Measurements from ENCODE around the gene AKIP1.
"Not testable (repeated sequence)": the region's sequence is repeated elsewhere in the genome, so short reads cannot be mapped to it uniquely, and the experiment has no call there.

AKIP1 gene, protein sequence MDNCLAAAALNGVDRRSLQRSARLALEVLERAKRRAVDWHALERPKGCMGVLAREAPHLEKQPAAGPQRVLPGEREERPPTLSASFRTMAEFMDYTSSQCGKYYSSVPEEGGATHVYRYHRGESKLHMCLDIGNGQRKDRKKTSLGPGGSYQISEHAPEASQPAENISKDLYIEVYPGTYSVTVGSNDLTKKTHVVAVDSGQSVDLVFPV

DNA sequence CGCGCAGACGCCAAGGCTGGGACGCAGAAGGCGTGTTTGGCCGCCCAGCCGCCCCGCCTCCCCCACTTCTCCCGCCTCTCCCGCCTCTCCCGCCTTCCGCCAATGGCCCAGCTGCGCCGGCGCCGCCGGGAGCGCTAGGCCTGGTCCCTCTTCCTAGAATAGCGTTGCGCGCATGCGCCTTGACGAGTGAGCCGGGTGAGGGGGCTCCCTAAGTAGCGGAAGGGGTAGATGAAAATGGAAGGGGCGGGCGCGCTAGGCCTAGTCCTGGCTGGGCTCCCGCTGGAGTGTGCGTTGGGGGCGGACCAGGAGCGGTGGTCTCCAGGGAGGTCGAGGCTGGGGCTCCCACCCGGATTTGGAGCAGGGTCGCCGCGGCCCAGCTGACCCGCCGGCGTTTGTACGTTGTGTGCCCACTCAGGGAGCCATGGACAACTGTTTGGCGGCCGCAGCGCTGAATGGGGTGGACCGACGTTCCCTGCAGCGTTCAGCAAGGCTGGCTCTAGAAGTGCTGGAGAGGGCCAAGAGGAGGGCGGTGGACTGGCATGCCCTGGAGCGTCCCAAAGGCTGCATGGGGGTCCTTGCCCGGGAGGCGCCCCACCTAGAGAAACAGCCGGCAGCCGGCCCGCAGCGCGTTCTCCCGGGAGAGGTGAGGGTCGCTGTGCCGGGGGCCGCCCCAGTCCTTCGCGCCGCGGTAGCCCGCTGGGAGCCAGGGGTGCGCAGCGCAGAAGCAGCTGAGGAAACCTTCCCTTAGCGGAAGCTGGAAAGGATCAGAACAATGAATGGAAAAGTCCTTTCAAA lies at the start of gene AKIP1:
Gene AKIP1, plus strand, starts transcription at position 161 of the 795 bp plus-strand sequence. Its CDS starts 261 bp downstream, at position 422.
- DNase-seq, result peak; percentile 90

DNA sequence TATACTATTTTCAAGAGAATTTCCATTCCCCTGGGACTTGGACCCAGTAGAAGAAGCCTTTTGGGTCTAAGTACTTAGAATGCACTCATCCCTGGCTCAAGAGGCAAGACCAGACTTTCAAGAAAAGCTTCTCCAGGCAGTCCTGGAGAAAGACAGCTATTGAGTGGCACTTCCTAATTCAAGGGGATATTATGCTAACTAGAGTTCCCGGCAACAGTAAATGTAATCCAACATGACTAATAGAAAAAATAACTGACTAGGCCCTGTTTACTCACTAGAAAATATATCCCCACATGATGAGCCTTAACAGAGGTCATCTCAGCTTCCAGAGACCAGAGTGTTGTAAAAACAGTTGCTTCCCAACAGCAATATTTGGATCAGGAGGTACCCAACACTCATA lies 47.2 kb upstream of the AKIP1 start:
- DNase-seq, result no peak

DNA sequence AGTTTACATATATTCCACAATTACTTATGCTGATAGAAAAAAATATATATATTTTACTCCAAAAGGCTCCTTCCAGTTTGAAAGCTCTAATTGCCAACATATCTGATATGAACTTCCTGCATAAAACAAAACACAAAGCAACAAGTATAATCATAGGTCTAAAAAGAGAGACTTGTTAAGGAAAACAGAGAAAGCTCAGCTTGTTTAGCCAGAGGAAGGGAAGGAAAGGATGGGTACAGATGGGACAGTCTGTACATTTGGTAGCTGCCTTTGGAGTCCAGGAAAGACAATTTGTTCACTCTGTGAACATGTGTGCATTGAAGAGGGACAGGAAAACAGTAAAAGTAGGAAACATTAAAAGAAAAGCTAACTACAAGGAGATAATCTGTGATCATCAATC lies 45.7 kb upstream of the AKIP1 start:
- DNase-seq, result no peak

DNA sequence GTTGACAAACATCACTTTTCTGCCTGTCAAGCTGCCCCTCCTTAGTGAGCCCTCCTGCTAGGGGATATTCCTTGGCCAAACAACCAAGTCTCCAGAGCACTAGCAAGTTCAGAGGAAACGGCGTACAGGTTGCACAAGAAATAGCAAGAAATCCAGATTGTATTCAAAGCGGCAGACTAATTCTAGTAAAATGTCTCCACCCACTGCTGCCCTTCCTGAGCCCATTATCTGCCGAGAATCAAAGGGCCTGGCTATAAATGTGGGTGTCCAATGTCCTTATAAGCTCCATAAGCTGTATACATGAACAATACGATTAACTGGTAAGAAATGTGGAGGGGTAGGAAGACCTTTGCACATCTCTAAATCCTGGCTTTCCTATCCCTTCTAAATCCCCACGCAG lies 44.0 kb upstream of the AKIP1 start:
- no peak for DNase-seq

DNA sequence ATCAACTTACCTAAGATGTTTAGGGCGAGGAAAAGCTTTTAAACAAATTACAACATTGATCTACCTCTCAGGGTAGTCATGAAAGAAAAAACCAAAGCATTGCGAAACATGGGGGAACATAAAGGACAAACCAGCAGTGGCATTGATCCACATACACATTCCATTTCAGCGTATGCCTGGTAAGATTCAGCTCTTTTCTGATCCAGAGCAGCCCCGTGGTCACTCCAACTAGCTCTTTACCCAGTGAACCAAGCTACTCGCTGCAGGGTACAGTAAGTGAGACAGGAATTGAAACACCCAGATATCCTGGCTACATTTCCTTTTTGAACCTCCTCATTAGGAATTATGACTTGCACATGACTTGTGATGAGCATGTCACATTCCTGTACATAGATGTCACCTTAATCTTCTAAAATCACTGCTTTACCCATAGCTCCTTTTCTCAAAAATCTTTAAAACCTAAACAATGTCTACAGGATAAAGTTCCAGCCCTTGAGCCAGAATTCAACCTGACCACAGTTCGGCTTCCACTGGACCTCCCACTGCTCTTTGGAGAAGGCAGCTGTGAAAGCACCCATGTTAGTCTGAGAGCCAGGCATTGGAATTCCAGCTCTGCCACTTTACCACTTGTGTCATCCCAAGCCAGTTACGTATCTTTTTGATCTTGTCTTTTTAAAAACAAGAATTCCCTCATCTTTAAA lies 42.9 kb upstream of the AKIP1 start:
- DNase-seq, result no peak

DNA sequence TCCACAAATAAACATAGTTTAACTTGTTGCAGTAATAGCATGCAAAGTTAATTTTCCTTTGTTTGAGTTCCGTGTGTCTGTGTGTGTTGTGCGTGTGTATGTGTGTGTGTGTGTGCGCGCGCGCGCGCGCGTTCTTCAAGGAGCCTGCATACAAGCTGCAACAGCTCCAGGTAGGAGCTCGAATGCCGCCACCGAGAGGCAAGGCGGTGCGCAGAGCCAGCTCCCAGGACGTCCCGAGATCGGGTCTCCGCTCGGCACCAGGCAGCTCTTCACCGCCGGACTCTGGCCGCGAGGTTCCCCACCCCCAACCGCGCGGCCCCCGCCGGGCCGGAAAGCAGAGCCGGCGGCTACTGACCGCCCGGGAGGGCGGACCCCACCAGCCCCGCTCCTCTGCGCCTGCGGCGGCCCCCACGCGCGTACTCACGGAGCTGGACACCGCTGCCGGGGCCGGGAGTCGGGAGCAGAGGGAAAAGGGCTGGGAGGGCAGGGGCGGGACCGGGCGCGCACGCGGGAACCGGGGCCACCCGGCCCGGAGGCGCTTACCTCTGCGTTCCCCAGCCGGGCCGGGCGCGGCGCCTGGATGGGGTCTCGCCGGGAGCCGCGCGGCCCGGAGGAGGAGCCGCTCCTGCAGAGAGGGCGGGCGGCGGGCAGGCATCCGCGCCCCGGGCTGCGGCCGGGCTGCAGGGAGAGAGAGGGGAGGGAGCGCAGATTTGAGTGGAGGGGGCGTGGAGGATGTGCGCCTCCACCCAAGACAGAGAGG lies 40.4 kb upstream of the AKIP1 start:
- peak; percentile 41 for DNase-seq

DNA sequence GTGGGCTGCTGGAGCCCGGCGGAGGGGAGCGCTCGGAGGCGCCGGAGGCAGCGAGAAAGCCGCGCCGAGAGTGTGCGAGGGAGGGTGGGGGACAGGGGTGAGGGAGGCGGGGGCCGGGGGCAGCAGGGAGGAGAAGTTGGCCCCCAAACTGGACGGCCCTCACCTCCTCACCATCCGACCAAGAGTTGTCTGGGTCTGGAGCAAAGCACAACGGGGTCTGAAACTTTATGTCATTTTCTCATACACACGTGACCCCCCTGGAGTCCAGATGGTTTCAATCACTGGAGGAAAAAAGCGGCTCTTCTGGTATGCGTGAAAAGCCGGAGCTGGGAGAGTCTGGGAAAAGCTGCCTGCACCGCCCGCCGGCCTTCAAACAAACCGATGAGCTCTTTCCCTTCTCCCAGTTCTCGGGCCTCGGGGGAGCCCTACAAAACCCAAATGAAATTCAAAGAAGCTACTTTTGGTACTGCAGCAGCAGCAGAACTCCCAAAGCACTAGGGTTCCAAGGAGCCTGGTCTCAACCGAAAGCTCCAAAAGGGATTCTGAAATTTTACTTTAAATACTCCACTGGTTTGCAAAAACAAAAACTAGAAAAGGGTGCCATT lies 39.7 kb upstream of the AKIP1 start:
- DNase-seq, result no peak

DNA sequence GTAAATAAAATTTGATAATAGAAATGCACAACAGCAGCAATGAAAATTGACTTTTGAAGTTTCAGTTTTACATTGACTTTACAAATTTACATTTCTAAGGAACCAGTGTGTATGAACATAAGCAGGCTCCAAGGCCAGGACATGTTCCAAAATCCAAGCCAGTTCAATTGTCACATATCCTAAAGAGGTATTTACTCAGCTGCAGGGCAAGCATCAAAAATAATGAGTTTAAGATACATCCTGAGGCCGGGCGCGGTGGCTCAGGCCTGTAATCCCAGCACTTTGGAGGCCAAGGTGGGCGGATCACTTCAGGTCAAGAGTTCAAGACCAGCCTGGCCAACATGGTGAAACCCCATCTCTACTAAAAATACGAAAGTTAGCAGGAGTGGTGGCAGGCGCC lies 39.0 kb upstream of the AKIP1 start:
- no peak for DNase-seq

DNA sequence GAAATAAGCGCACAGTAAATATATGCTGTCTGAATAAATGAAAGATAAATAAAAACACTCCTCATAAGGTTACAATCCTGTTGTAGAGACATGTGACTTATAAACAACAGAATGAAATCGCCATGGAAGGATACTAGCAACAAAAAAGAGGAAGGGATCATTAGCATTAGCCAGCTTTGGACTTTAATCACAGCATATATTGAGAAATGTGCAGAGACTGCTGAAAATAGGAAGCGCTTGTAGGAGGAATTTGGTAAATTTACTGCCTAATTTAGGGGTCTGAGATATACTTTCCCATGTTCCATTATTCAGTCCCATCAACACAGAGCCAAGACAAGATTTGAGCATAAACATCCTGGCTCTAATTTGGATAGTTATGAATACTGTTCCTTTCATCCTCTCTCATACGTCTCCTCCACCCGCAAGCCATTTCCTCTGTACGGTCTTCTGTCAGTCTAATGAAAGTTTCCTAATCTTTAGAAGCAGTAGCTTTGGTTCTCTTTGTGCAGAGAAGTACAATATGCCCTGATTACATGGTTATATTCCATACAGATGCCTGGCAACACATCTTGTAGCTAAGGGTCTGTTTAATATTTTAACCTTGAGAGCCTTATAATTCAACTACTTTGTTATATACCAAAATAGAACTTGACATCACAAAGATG lies 37.1 kb upstream of the AKIP1 start:
- DNase-seq, result no peak

DNA sequence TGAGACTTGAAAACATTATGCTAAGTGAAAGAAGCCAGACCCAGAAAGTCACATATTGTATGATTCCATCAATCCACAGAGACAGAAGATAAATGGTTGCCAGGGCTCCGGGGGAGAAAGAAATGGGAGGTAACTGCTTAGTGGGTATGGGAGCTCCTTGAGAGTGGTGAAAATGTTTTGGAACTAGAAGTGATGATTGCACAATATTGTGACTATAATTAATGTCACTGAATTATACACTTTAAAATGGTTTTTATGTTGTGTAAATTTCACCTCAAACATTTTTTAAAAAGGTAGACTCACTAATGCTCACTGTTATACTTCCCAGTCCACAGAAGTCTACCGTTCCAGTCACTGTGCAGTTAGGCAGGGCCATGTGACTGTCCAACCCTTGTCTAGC lies 32.2 kb upstream of the AKIP1 start:
- DNase-seq, result no peak

DNA sequence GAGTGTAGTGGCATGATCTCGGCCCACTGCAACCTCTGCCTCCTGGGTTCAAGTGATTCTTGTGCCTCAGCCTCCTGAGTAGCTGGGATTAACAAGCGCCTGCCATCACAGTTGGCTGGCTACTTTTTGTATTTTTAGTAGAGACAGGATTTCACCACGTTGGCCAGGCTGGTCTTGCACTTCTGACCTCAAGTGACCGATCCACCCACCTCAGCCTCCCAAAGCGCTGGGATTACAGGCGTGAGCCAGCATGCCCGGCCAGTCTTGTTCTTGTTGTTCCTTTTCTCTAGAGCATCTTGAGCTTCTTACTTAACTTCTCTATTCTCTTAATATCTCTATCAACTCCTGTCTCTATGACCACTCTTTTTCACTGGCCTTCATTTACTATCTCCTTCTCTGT lies 29.4 kb upstream of the AKIP1 start:
- not testable (repeated sequence) for DNase-seq

DNA sequence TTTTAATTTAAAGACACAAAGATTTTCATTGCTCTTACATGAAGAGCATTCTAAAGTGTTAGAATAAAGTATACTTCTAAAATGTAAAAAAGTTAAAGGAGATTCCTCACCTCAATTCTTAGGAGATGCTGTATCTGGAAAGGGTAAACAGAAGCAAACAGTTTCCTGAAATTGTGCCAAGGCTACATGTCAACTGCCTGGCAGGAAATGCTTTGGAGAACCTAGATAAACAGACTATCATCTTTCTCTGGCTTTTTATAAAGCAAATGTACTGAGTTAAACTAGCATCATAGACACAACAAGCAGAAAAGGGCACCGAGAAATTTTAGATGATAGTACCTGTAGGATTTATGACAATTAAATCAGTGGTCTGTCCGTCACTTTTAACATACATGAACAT lies 24.7 kb upstream of the AKIP1 start:
- no peak for DNase-seq

DNA sequence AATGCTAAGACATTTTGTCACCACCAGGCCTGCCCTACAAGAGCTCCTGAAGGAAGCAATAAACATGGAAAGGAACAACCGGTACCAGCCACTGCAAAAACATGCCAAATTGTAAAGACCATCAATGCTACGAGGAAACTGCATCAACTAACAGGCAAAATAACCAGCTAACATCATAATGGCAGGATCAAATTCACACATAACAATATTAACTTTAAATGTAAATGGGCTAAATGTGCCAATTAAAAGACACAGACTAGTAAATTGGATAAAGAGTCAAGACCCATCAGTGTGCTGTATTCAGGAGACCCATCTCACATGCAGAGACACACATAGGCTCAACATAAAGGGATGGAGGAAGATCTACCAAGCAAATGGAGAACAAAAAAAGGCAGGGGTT lies 19.8 kb upstream of the AKIP1 start:
- DNase-seq, result not testable (repeated sequence)

DNA sequence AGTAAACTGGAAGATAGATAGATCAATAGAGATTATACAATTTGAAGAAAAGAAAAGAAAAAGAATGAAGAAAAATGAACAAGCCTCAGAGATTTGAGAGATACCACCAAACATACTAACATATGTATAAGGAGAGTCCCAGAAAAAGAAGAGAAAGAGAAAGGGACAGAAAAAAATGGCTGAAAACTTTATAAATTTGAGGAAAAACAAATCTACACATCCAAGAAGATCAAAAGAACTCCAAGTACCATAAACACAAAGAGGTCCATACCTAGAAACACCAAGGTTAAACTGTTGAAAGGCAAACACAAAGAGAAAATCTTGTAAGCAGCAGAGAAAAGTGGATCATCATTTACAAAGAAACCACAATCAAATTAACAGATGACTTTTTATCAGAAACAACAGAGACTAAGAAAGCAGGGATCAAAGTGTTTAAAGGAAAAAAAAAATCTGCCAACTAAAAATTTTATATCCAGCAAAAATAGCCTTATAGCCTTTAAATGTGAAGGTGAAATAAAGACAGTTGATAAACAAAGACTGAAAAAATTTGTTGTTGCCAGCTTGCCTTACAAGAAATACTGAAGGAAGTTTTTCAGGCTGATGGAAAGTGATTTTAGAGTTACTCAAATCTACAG lies 11.8 kb upstream of the AKIP1 start:
- no peak for DNase-seq

DNA sequence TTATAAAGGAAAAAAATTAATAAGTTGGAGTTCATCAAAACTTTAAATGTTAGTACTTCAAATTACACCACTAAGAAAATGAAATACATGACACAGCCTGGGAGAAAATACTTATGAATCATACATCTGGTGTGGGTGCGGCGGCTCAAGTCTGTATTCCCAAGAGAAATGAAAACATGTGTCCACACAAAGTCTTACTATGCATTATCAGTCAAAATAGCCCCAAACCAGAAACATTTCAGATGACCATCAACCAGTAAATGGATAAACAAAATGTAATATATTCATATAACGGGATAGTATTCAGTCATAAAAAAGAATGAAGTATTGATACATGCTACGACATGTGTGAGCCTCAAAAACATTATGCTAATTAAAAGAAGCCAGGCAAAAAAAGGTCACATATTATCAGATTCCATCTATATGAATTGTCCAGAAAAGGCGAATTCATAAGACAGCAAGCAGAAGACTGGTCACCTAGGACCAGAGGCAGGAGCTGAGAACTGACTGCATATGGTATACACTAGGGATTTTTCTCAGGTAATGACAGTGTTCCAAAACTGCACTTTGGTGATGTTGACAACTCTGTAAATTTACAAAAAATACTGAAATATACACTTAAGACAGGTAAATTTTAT lies 5.3 kb upstream of the AKIP1 start:
- no peak for DNase-seq

DNA sequence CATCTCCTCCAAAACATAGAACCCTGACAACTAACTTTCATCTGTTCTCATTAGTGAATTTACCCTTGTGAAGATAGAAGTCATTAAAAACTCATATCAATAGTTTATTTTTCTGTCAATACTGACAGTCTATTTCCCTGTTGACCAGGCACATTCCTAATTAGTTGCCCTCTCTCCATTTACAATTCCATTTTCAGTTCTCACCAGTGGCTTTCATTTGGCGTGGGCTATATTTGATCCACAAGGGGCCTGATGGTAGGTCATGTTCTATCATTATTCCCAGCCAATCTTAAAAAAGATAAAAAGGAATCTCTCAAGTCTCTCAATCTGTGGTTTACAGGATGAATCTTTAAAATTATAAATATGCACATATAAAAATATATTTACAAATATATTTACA lies 3.9 kb upstream of the AKIP1 start:
- no peak for DNase-seq

DNA sequence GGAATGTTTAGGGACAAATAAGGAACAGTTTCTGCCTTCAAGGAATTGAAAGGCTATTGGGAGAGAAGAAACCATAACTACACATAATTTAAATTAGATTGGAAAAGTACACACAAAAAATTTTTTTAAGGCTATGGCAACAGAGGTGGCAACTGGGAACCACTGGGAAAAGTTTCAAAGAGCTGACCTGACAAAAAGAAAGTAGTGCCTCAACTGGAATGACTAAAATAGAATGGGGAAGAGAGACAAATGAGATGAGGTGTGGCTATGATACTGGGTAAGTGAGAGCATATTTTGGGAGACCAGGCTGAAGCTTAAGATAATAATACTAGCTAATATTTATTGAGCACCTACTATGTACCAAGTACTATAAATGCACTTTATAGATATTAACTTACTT lies 2.9 kb upstream of the AKIP1 start:
- DNase-seq, result no peak

DNA sequence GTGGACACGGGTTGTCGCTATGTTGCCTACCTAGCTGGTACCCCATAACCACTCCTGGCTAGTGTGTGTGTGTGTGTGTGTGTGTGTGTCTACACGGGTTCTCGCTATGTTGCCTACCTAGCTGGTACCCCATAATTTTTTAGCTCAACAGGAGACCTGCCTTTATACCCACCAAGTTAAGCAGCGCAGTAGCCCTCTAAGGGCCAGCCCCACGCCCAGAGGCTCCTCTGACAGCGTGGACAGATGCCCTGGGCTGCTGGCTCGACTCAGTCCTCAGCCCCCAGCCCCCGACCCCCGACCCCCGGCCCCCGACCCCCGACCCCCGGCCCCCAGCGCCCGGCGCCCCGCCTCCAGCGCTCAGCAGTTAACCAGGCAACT lies 351 bp upstream of the AKIP1 start:
- DNase-seq, result no peak

DNA sequence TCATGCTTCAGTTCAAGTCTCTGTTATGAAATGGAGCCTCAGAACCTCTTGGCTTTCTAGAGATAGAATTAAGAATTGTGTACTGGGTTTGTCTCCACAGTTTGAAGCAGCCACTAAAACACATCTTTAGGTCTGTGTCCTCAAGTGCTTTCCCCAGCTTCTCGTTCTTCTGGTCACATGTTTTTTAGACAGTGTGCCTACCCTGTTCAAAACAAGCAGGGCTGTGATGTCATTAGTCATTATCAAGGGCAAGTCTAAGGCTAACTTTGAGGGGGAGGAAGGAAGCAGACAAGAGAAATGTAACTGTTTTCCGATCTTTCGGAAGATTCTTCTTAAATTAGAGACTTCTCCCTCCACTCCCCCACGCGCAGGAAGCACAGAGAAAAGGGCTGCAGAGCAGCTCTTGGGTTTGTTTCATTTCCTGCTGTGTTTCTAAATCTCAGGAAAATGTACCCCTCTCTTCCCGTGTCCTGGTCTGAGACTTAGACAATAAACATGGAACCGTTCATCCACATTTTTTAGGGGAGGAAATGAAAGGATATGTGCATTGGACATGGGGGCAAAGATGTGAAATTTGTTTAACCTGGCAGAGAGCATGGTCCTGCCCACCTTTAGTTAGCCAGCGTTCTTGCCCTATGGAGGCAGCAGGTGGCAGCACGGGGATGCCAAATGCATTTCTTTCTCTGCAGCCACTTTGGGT lies 3.1 kb downstream of the AKIP1 start:
- peak; percentile 58 for DNase-seq

DNA sequence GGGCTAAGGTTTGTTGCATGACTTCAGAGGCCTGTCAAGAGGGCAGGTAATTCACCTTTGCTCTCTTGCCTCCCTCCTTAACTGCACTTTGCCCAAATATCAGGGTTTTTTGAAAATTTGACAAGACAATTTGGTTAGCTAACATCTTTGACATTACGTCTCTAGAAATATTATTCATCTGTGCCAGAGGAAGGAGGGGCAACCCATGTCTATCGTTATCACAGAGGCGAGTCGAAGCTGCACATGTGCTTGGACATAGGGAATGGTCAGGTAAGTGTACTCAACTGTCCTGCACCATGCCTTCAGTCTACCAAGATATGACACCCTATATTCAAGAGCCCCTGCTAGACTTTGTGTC lies 3.7 kb downstream of the AKIP1 start:
- no peak for DNase-seq
